HT1080 (cell line): Measurements from ENCODE around the gene IQCH. TPM values are rescaled to one million over a fixed set of nuclear protein-coding genes. Genes with fewer than 3 reads are reported as not detected.

Experiments
- total RNA-seq: library from RNA; depleted of rRNA; stranded (reverse); fragments of >200 nt; shearing (Covaris generic); gene quantifications from 2 replicates; pipeline ENCODE4 v1.2.3, GENCODE V29; 2014; rRNA removed

IQCH gene
- total RNA-seq, 1 experiment from 2014 or later = 5.0 TPM

Other genes starting within 250 kb of the IQCH start
- 20.9 and 39.2 TPM in 2 replicates for gene SMAD3, start 189.2 kb upstream of the IQCH start, total RNA-seq
- 48.0 and 48.1 TPM in 2 replicates for gene AAGAB, start 125 bp upstream of the IQCH start, total RNA-seq